Astrocyte (in vitro differentiated cells and primary cell): Measurements from ENCODE around the gene MYO16. TPM values are rescaled to one million over a fixed set of nuclear protein-coding genes. Genes with fewer than 3 reads are reported as not detected.

Experiments used
- DNase-seq: peaks from one replicate; pipeline ENCODE4 v3.0.0-alpha.2; 2010; ENCODE audit warnings: low read depth
- FAIRE-seq: peaks from 2 replicates; lab custom pipeline; 2011; peaks lifted over from hg19 to GRCh38; lab: Jason Lieb, UNC
- H2AFZ ChIP-seq: 2 replicates; pipeline ENCODE4 v1.6.0; 2012; ENCODE audit warnings: low read depth, low read length, inconsistent platforms
- H3K27ac ChIP-seq: 2 replicates; pipeline ENCODE4 v1.5.1; 2011; ENCODE audit warnings: low read depth, low read length, inconsistent platforms
- H3K27me3 ChIP-seq: 2 replicates; pipeline ENCODE4 v1.6.0; 2011; ENCODE audit warnings: low read length, inconsistent platforms; ENCODE audit not compliant: insufficient read depth
- H3K36me3 ChIP-seq: 2 replicates; pipeline ENCODE4 v1.5.1; 2011; ENCODE audit warnings: low read length, inconsistent platforms; ENCODE audit not compliant: insufficient read depth
- H3K4me1 ChIP-seq: 2 replicates; pipeline ENCODE4 v1.5.1; 2011; ENCODE audit warnings: low read length, inconsistent platforms; ENCODE audit not compliant: insufficient read depth
- H3K4me2 ChIP-seq: 2 replicates; pipeline ENCODE4 v1.6.0; 2012; ENCODE audit warnings: low read length, inconsistent platforms
- H3K4me3 ChIP-seq: 2 replicates; pipeline ENCODE4 v1.5.1; 2011; ENCODE audit warnings: low read depth, mild to moderate bottlenecking, low read length, inconsistent platforms; ENCODE audit not compliant: insufficient read depth
- H3K79me2 ChIP-seq: 2 replicates; pipeline ENCODE4 v1.6.0; 2012; ENCODE audit warnings: mild to moderate bottlenecking, low read length, inconsistent platforms; ENCODE audit not compliant: insufficient read depth
- H3K9ac ChIP-seq: 2 replicates; pipeline ENCODE4 v1.6.0; 2012; ENCODE audit warnings: mild to moderate bottlenecking, low read length, inconsistent platforms
- H3K9me3 ChIP-seq: 2 replicates; pipeline ENCODE4 v1.5.1; 2012; ENCODE audit warnings: low read depth, mild to moderate bottlenecking, low read length, inconsistent platforms; ENCODE audit not compliant: insufficient read depth
- H4K20me1 ChIP-seq: 2 replicates; pipeline ENCODE4 v1.6.0; 2012; ENCODE audit warnings: low read length, inconsistent platforms; ENCODE audit not compliant: insufficient read depth
- H3K27ac Mint-ChIP-seq: one replicate; pipeline ENCODE4 v1.8.0; 2021; ENCODE audit warnings: mild to moderate bottlenecking, mixed read lengths; ENCODE audit not compliant: unreplicated experiment
- H3K27me3 Mint-ChIP-seq: one replicate; pipeline ENCODE4 v1.8.0; 2021; ENCODE audit warnings: low read depth, mixed read lengths; ENCODE audit not compliant: unreplicated experiment
- H3K36me3 Mint-ChIP-seq: one replicate; pipeline ENCODE4 v1.8.0; 2021; ENCODE audit warnings: low read depth, mixed read lengths; ENCODE audit not compliant: unreplicated experiment
- H3K4me1 Mint-ChIP-seq: one replicate; pipeline ENCODE4 v1.8.0; 2021; ENCODE audit warnings: low read depth, mixed read lengths; ENCODE audit not compliant: unreplicated experiment
- H3K4me3 Mint-ChIP-seq: one replicate; pipeline ENCODE4 v1.8.0; 2021; ENCODE audit warnings: mild to moderate bottlenecking, moderate library complexity, mixed read lengths; ENCODE audit not compliant: unreplicated experiment
- H3K9me3 Mint-ChIP-seq: one replicate; pipeline ENCODE4 v1.8.0; 2021; ENCODE audit warnings: mild to moderate bottlenecking, mixed read lengths; ENCODE audit not compliant: unreplicated experiment
- EZH2 ChIP-seq: IDR thresholded peaks from 2 replicates; pipeline ENCODE4 v1.6.1; 2012; ENCODE audit warnings: mild to moderate bottlenecking, low read length, inconsistent platforms; ENCODE audit not compliant: insufficient read depth
- total RNA-seq: library from RNA; stranded (reverse); gene quantifications from 2 replicates; pipeline ENCODE4 v1.2.1, GENCODE V29; 2021
- TF ChIP-seq, protein P1 (sequence below): IDR thresholded peaks from 2 replicates; pipeline ENCODE4 v1.5.1; 2011; ENCODE audit warnings: low read depth, mild to moderate bottlenecking, inconsistent platforms, low read length, moderate library complexity; ENCODE audit not compliant: insufficient read depth

The MYO16 gene
- total RNA-seq, 1 donor from 2014 or later = 0.14 TPM

DNA sequence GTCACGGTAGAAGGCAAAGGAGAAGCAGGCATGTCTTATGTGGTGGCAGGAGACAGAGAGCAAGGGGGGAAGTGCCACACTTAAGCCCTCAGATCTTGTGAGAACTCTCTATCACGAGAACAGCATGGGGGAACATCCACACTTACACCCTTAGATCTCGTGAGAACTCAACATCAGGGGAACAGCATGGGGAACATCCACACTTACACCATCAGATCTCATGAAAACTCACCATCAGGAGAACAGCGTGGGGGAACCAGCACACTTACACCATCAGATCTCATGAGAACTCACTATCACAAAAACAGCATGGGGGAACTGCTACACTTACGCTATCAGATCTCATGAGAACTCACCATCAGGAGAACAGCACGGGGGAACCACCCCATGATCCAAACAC lies 445.0 kb downstream of the MYO16 start:
- Mint-ChIP-seq H3K36me3 (no peaks in the 10 kb centered on the region), H3K27me3 (no peaks in the 10 kb centered on the region), H3K4me1 (no peaks in the 10 kb centered on the region), H3K27ac (no peak overlapping the region), H3K4me3 (no peak overlapping the region), H3K9me3 (peaks cover 7% of the 10 kb centered on the region)
- no peaks in the 10 kb centered on the region for H3K9me3 ChIP-seq
- FAIRE-seq (no peak), DNase-seq (no peak)
- H3K4me1 ChIP-seq = no peaks in the 10 kb centered on the region
- no peaks in the 10 kb centered on the region for H3K36me3 ChIP-seq
- no peak overlapping the region for H3K4me3 ChIP-seq
- no peak overlapping the region for H3K27ac ChIP-seq
- H3K79me2 ChIP-seq = no peaks in the 10 kb centered on the region
- H3K9ac ChIP-seq = no peak overlapping the region
- H3K27me3 ChIP-seq = no peaks in the 10 kb centered on the region
- no peak for TF ChIP-seq EZH2
- no peak overlapping the region for H2AFZ ChIP-seq
- no peak overlapping the region for H3K4me2 ChIP-seq
- H4K20me1 ChIP-seq = no peaks in the 10 kb centered on the region

DNA sequence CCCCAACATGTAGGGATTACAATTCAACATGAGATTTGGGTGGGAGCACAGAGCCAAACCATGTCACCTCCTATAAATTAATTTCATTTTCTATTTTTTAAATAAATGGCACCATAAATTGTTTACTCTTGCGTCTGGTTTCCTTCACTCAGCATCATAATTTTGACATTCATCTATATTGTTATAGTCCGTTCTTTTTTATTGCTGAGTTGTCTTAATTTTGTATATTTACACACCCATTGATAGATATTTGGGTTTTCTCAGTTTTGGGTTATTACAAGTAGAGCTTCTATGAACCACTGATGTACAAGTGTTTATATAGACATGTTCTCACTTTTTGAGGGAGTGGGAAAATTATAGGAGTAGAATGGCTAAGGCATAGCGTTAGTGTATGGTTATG lies 445.4 kb downstream of the MYO16 start:
- Histone ChIP-seq H3K79me2 (no peaks in the 10 kb centered on the region), H4K20me1 (no peaks in the 10 kb centered on the region), H3K4me3 (no peak overlapping the region), H3K9ac (no peak overlapping the region), H3K9me3 (no peaks in the 10 kb centered on the region), H3K27me3 (no peaks in the 10 kb centered on the region), H3K27ac (no peak overlapping the region), H2AFZ (no peak overlapping the region), H3K36me3 (no peaks in the 10 kb centered on the region), H3K4me1 (no peaks in the 10 kb centered on the region), H3K4me2 (no peak overlapping the region)
- no peaks in the 10 kb centered on the region for H3K4me1 Mint-ChIP-seq
- no peak overlapping the region for H3K27ac Mint-ChIP-seq
- no peak for FAIRE-seq
- H3K4me3 Mint-ChIP-seq = no peak overlapping the region
- H3K9me3 Mint-ChIP-seq = peaks cover 7% of the 10 kb centered on the region
- no peaks in the 10 kb centered on the region for H3K27me3 Mint-ChIP-seq
- no peaks in the 10 kb centered on the region for H3K36me3 Mint-ChIP-seq
- TF ChIP-seq, protein P1, sequence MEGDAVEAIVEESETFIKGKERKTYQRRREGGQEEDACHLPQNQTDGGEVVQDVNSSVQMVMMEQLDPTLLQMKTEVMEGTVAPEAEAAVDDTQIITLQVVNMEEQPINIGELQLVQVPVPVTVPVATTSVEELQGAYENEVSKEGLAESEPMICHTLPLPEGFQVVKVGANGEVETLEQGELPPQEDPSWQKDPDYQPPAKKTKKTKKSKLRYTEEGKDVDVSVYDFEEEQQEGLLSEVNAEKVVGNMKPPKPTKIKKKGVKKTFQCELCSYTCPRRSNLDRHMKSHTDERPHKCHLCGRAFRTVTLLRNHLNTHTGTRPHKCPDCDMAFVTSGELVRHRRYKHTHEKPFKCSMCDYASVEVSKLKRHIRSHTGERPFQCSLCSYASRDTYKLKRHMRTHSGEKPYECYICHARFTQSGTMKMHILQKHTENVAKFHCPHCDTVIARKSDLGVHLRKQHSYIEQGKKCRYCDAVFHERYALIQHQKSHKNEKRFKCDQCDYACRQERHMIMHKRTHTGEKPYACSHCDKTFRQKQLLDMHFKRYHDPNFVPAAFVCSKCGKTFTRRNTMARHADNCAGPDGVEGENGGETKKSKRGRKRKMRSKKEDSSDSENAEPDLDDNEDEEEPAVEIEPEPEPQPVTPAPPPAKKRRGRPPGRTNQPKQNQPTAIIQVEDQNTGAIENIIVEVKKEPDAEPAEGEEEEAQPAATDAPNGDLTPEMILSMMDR = no peak
- no peak for TF ChIP-seq EZH2
- DNase-seq = no peak

DNA sequence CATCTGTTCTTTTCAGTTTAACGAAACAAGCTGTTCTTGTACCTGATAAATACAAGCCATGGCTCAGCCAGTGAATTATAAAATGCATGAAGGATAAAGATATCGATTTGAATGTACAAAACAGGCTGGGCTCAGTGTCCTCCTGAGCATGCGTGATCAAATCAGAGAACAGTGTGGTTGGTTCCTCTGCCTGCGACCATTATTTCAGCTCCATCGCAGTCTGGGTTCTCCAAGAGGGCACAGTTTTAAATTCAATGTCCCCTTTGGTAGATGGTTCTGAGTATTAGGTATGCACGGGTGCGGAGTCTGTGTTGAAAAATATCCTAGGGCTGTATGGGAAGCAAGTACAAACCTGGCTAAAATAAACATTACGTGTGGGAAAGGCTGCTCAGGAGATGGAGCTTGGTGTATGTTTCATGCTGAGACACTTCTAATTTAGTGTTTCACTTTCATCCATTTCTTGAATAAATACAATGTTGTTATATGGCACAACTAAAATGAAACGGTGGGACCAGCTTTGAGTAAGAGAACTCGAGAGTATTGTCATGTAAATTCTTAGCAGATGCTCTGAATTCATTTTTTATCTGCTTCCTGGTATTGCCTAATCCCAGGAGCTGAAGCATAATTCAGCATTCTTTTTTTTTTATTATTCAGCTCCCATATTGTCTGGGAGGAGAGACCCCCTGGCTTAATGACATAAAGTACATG lies 458.7 kb downstream of the MYO16 start:
- Mint-ChIP-seq H3K27me3 (peaks cover 15% of the 10 kb centered on the region), H3K4me3 (no peak overlapping the region), H3K4me1 (no peaks in the 10 kb centered on the region), H3K36me3 (no peaks in the 10 kb centered on the region), H3K9me3 (peaks cover 4% of the 10 kb centered on the region), H3K27ac (no peak overlapping the region)
- FAIRE-seq (no peak), DNase-seq (no peak)
- no peak overlapping the region for H3K4me3 ChIP-seq
- H4K20me1 ChIP-seq = no peaks in the 10 kb centered on the region
- no peaks in the 10 kb centered on the region for H3K9me3 ChIP-seq
- H2AFZ ChIP-seq = no peak overlapping the region
- no peaks in the 10 kb centered on the region for H3K36me3 ChIP-seq
- no peak for TF ChIP-seq EZH2
- TF ChIP-seq, protein P1 = no peak
- peak overlapping the region; percentile 3 for H3K4me2 ChIP-seq
- no peaks in the 10 kb centered on the region for H3K27me3 ChIP-seq
- no peaks in the 10 kb centered on the region for H3K4me1 ChIP-seq
- no peaks in the 10 kb centered on the region for H3K79me2 ChIP-seq
- no peak overlapping the region for H3K9ac ChIP-seq
- no peak overlapping the region for H3K27ac ChIP-seq
